Activated CD8-positive, alpha-beta memory T cell treated with anti-CD3 and anti-CD28 coated beads, Interleukin-2, amount 10 ng/mL, durations not matched to agents 7 days and 5 days (primary cell): ENCODE results near the gene NANS. TPM values are rescaled to one million over a fixed set of nuclear protein-coding genes. Genes with fewer than 3 reads are reported as not detected.

ENCODE experiments used
- ATAC-seq: fragments of 150-1000 bp; cut with Tn5 transposase; one replicate; pipeline ENCODE4 v1.10.0; 2021; ENCODE audit warnings: moderate library complexity
- CTCF ChIA-PET: fragments of 350-600 bp; sonication (Branson Sonifier 250); formaldehyde crosslinking; loops from one replicate; lab custom pipeline; 2021; ENCODE audit warnings: antibody characterized with exemption; lab: Charles Lee
- DNase-seq: peaks from one replicate; pipeline ENCODE4 v3.0.0-alpha.2; 2020
- H3K27ac Mint-ChIP-seq: one replicate; pipeline ENCODE4 v1.8.0; 2021; ENCODE audit warnings: mild to moderate bottlenecking, mixed read lengths
- H3K27me3 Mint-ChIP-seq: one replicate; pipeline ENCODE4 v1.8.0; 2021; ENCODE audit warnings: mixed read lengths
- H3K36me3 Mint-ChIP-seq: one replicate; pipeline ENCODE4 v1.8.0; 2021; ENCODE audit warnings: mild to moderate bottlenecking, mixed read lengths
- H3K4me1 Mint-ChIP-seq: one replicate; pipeline ENCODE4 v1.8.0; 2021; ENCODE audit warnings: mixed read lengths
- H3K4me3 Mint-ChIP-seq: one replicate; pipeline ENCODE4 v1.8.0; 2021; ENCODE audit warnings: mild to moderate bottlenecking, moderate library complexity, mixed read lengths
- H3K9me3 Mint-ChIP-seq: one replicate; pipeline ENCODE4 v1.8.0; 2022; ENCODE audit warnings: low read depth, mixed read lengths
- total RNA-seq, 2 experiments: library from RNA; stranded (reverse); gene quantifications; one replicate each; pipeline ENCODE4 v1.2.3, GENCODE V29; 2021

Gene NANS
- total RNA-seq, 2 experiments from 2014 or later, result 35.5 to 47.8 TPM

GRCh38 chr9:98020476-98021145 is 35.9 kb upstream of the NANS start:
- no peak overlapping the region for H3K27ac Mint-ChIP-seq
- DNase-seq (peak; percentile 36), ATAC-seq (peak; percentile 13)
- H3K27me3 Mint-ChIP-seq, result no peaks in the 10 kb centered on the region
- CTCF ChIA-PET, result interaction anchor here (0.6 to 4.1 kb wide), 5 partner anchors 10 to 114 kb away, joined by 3 to 20 read pairs (median 3); no protein-coding TSS in a partner anchor
- H3K4me3 Mint-ChIP-seq, result no peak overlapping the region
- H3K9me3 Mint-ChIP-seq, result no peaks in the 10 kb centered on the region
- no peaks in the 10 kb centered on the region for H3K4me1 Mint-ChIP-seq
- peaks cover 25% of the 10 kb centered on the region for H3K36me3 Mint-ChIP-seq

- Mint-ChIP-seq H3K9me3 (no peaks in the 10 kb centered on the region), H3K27ac (no peak overlapping the region), H3K36me3 (peaks cover 22% of the 10 kb centered on the region), H3K4me1 (no peaks in the 10 kb centered on the region), H3K27me3 (no peaks in the 10 kb centered on the region), H3K4me3 (no peak overlapping the region)
- no peak for ATAC-seq
- CTCF ChIA-PET, result interaction anchor here (4.1 kb wide), 1 partner anchor 13 kb away, joined by 20 read pairs; no protein-coding TSS in a partner anchor
- peak; percentile 39 for DNase-seq
Observed at GRCh38 chr9:98021306-98022040, 35.1 kb upstream of the NANS start.

DNA sequence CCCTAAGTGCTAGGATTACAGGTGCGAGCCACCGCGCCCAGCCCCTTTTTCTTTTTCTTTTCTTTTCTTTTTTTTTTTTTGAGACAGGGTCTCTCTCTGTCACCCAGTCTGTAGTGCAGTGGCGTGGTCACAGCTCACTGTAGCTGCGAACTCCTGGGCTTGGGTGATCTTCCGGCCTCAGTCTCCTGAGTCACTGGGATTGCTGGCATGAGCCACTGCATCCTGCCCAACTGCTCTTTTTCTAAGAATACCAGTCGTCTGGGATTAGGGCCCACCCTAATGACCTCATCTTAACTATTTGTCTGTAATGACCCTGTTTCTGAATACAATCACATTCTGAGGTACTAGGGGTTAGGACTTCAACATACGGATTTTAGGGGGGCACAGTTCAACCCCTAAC is 34.1 kb upstream of the NANS start:
- H3K4me1 Mint-ChIP-seq, result no peaks in the 10 kb centered on the region
- ATAC-seq, result no peak

GRCh38 chr9:98024702-98025101 is 31.8 kb upstream of the NANS start:
- Mint-ChIP-seq H3K27ac (no peak overlapping the region), H3K9me3 (no peaks in the 10 kb centered on the region), H3K4me1 (no peaks in the 10 kb centered on the region), H3K27me3 (no peaks in the 10 kb centered on the region), H3K4me3 (no peak overlapping the region), H3K36me3 (peaks cover 7% of the 10 kb centered on the region)
- no peak for ATAC-seq
- CTCF ChIA-PET, result interaction anchor here (1.1 kb wide), 1 partner anchor 102 kb away, joined by 3 read pairs; the partner anchor contains the start of gene TRMO
- no peak for DNase-seq

More for the DNA sequence above, 34.1 kb upstream of the NANS start:
- Mint-ChIP-seq H3K36me3 (peaks cover 16% of the 10 kb centered on the region), H3K27ac (peak overlapping the region; percentile 35), H3K9me3 (no peaks in the 10 kb centered on the region), H3K4me3 (no peak overlapping the region), H3K27me3 (no peaks in the 10 kb centered on the region)
- CTCF ChIA-PET, result interaction anchor here (1.0 kb wide), 1 partner anchor 13 kb away, joined by 5 read pairs; no protein-coding TSS in a partner anchor
- peak; percentile 18 for DNase-seq

GRCh38 chr9:98031169-98031568 is 25.4 kb upstream of the NANS start:
- peaks cover 10% of the 10 kb centered on the region for H3K4me1 Mint-ChIP-seq
- CTCF ChIA-PET, result no interaction called here
- H3K4me3 Mint-ChIP-seq, result no peak overlapping the region
- peaks cover 4% of the 10 kb centered on the region for H3K36me3 Mint-ChIP-seq
- DNase-seq (no peak), ATAC-seq (no peak)
- H3K27ac Mint-ChIP-seq, result no peak overlapping the region
- H3K9me3 Mint-ChIP-seq, result no peaks in the 10 kb centered on the region
- H3K27me3 Mint-ChIP-seq, result no peaks in the 10 kb centered on the region

- H3K4me3 Mint-ChIP-seq, result no peak overlapping the region
- no peaks in the 10 kb centered on the region for H3K27me3 Mint-ChIP-seq
- ATAC-seq (no peak), DNase-seq (no peak)
- no peaks in the 10 kb centered on the region for H3K9me3 Mint-ChIP-seq
- no peak overlapping the region for H3K27ac Mint-ChIP-seq
- H3K4me1 Mint-ChIP-seq, result peaks cover 10% of the 10 kb centered on the region
- CTCF ChIA-PET, result interaction anchor here (3.2 kb wide), 1 partner anchor 109 kb away, joined by 28 read pairs; the partner anchor contains the start of gene TRMO
- peaks cover 2% of the 10 kb centered on the region for H3K36me3 Mint-ChIP-seq
Observed at GRCh38 chr9:98031935-98032334, 24.6 kb upstream of the NANS start.

DNA sequence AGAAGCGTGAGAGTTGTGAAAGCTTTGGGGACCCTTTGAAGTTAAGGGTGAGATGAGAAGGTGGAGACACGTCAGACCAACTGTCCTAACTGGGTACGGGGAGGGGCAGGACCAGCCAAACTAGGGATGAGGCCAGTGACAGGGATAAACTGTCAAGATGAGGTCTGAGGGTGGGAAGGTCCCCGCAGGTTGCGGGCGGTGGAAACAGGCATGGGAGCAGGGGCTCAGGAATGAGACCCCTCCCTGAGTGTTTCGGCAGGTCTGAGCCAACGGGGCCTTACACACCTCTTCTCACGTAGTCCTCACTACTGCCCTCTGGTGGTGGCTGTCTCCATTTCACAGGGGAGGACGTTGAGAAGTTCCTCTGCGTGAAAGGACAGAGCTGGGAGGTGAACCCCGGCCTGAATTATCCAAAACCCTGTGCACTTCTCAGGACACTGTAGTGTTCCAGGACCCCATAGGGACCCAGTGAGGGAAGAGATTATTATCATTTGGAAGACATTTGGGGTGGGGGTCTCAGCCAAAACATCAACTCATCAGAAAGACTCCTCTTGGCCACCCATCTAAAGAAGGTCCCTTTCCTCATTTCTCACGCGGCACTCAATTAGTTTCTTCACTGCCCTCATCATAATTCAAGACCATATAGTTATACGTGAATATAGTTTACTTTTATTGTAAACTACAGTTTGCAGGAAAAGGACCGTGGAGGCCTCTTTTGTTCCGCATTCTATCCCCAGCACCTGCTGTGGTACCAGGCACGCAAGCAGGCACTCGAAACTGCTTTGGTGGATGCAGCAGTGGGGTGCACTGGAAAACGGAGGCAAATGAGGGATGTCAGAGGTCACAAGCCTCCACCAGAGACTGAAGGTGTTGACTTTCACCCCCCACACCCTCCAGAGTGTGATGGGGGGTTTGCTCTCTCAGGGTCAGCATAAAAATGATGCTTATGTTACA is 21.7 kb upstream of the NANS start:
- Mint-ChIP-seq H3K36me3 (peaks cover 2% of the 10 kb centered on the region), H3K9me3 (no peaks in the 10 kb centered on the region), H3K27ac (no peak overlapping the region), H3K4me1 (peaks cover 14% of the 10 kb centered on the region), H3K4me3 (peak overlapping the region; percentile 29), H3K27me3 (peaks cover 6% of the 10 kb centered on the region)
- DNase-seq, result peak; percentile 94
- CTCF ChIA-PET, result interaction anchor here (0.6 to 3.2 kb wide), 33 partner anchors 9 to 339 kb away, joined by 3 to 28 read pairs (median 4); partner anchors contain the start of genes ANP32B, NANS and TRMO
- peak; percentile 97 for ATAC-seq

DNA sequence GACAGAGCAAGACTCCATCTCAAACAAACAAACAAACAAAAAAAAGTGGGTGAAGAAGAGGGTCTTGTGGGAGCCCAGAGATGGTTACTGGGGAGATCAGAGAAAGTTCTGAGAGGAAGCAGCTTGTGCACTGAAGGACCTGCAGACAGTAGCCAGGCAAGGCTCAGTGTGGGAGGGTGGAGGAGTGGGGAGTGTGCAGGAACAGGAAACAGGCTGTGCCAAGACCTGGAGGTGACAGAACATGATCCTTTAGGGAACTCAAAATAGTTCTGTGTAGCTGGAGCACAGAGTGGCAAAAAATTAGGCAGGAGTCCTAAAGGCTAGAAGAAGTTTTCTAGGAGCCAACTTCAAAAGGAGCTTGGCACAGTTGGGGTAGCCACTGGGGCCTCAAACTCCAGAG is 19.2 kb upstream of the NANS start:
- Mint-ChIP-seq H3K27ac (no peak overlapping the region), H3K4me3 (no peak overlapping the region), H3K9me3 (no peaks in the 10 kb centered on the region), H3K4me1 (peaks cover 18% of the 10 kb centered on the region), H3K27me3 (peaks cover 6% of the 10 kb centered on the region), H3K36me3 (no peaks in the 10 kb centered on the region)
- no peak for ATAC-seq
- DNase-seq, result no peak
- CTCF ChIA-PET, result interaction anchor here (1.5 to 3.3 kb wide), 2 partner anchors 15 to 114 kb away, joined by 5 to 18 read pairs; partner anchors contain the start of gene TRMO

- CTCF ChIA-PET, result interaction anchor here (3.3 kb wide), 1 partner anchor 116 kb away, joined by 18 read pairs; the partner anchor contains the start of gene TRMO
- ATAC-seq, result no peak
- Mint-ChIP-seq H3K27me3 (peaks cover 6% of the 10 kb centered on the region), H3K4me3 (no peak overlapping the region), H3K36me3 (no peaks in the 10 kb centered on the region), H3K27ac (no peak overlapping the region), H3K9me3 (no peaks in the 10 kb centered on the region), H3K4me1 (peaks cover 17% of the 10 kb centered on the region)
- DNase-seq, result no peak
Observed at GRCh38 chr9:98038958-98039357, 17.6 kb upstream of the NANS start.

DNA sequence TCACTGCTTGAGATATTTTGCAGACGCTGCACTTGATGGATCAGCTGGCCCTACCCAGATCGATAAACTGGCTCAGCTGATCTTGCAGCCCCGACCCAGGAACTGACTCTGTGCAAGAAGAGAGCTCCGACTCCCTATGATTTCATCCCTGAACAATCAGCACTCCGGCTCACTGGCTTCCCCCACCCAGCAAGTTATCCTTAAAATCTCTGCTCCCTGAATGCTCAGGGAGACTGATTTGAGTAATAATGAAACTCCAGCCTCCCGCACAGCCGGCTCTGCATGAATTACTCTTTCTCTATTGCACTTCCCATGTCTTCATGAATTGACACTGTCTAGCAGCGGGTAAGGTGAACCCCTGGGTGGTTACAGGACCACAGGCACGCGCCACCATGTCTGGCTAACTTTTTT is 16.9 kb upstream of the NANS start:
- Mint-ChIP-seq H3K4me1 (peaks cover 15% of the 10 kb centered on the region), H3K27ac (no peak overlapping the region), H3K27me3 (peaks cover 6% of the 10 kb centered on the region), H3K4me3 (no peak overlapping the region), H3K9me3 (no peaks in the 10 kb centered on the region), H3K36me3 (no peaks in the 10 kb centered on the region)
- DNase-seq (no peak), ATAC-seq (peak; percentile 40)
- CTCF ChIA-PET, result interaction anchor here (2.0 kb wide), 1 partner anchor 117 kb away, joined by 8 read pairs; the partner anchor contains the start of gene TRMO

DNA sequence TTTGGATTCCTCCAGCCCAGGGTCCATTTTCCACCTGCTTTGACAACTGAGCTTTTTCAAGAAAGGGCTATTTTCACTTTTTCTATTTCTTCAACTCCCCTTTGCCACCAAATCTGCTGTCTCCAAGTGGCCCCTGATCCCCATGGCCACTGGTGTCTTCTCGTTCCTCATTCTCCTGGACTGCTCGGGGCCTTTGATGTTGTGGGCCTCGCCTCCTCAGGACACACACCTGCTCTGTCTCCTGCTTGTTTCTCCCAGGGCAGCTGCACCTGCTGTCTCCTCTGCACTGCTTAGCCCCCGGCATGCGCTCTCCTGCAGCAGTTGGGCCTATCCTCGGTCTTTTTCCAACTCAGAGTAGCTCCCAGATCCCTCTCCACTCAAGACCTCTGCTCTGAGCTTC is 16.3 kb upstream of the NANS start:
- H3K4me3 Mint-ChIP-seq, result no peak overlapping the region
- peaks cover 6% of the 10 kb centered on the region for H3K27me3 Mint-ChIP-seq
- H3K4me1 Mint-ChIP-seq, result peaks cover 14% of the 10 kb centered on the region
- H3K36me3 Mint-ChIP-seq, result peaks cover 3% of the 10 kb centered on the region
- peaks cover 2% of the 10 kb centered on the region for H3K9me3 Mint-ChIP-seq
- no peak overlapping the region for H3K27ac Mint-ChIP-seq
- CTCF ChIA-PET, result interaction anchor here (2.0 kb wide), 1 partner anchor 118 kb away, joined by 8 read pairs; the partner anchor contains the start of gene TRMO
- ATAC-seq (no peak), DNase-seq (no peak)

DNA sequence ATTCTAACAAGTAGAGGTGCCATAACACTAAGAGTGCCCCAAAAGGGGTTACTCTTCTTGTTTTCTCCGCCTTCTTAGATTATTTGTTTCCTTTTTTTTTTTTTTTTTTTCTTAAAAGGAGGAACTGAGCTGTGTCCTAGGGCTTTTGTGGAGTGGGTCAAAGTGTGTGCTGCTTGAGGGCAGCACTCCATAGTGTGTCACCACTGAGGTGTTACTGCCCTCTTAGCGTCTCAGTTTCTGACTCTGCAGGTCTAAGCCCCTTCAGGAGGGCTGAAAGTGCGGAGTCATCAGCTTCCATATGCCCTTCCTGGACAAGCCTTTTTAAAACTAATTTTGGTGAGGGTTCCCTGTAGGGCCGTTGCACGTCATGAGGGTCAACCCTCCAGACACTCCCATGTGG is 12.6 kb upstream of the NANS start:
- DNase-seq, result no peak
- no peak overlapping the region for H3K4me3 Mint-ChIP-seq
- H3K27ac Mint-ChIP-seq, result no peak overlapping the region
- H3K4me1 Mint-ChIP-seq, result peaks cover 41% of the 10 kb centered on the region
- H3K27me3 Mint-ChIP-seq, result peaks cover 6% of the 10 kb centered on the region
- CTCF ChIA-PET, result interaction anchor here (0.7 to 3.5 kb wide), 3 partner anchors 10 to 122 kb away, joined by 4 to 25 read pairs (median 9); partner anchors contain the start of gene TRMO
- H3K36me3 Mint-ChIP-seq, result peaks cover 26% of the 10 kb centered on the region
- H3K9me3 Mint-ChIP-seq, result peaks cover 3% of the 10 kb centered on the region
- ATAC-seq, result no peak
